DOHH2 (cell line): ENCODE measurements around the gene ARMH2.

Source experiments
- CTCF ChIP-seq: fragments of 200-600 bp; sonication (generic); IDR thresholded peaks from one replicate; pipeline ENCODE4 v1.5.1; 2014; ENCODE audit warnings: antibody characterized with exemption, mild to moderate bottlenecking, low read depth, low read length; ENCODE audit not compliant: poor library complexity, severe bottlenecking
- EZH2phosphoT487 ChIP-seq: fragments of 200-600 bp; sonication (generic); IDR thresholded peaks from 2 replicates; pipeline ENCODE4 v1.6.1; 2017; ENCODE audit warnings: borderline replicate concordance, mild to moderate bottlenecking, antibody characterized with exemption, low read length, moderate library complexity, mixed read lengths

GRCh38 chr6:24802271-24803059 lies 3.7 kb upstream of the ARMH2 start:
- TF ChIP-seq CTCF = no peak
- no peak for TF ChIP-seq EZH2phosphoT487
